Loucy (cell line): ENCODE results near the gene ATXN2.

Experiments
- CTCF ChIP-seq: fragments of 200-600 bp; sonication (generic); conservative IDR thresholded peaks from 2 replicates; pipeline ENCODE4 v1.5.1; 2014; ENCODE audit warnings: mild to moderate bottlenecking, antibody characterized with exemption, low read length
- EZH2phosphoT487 ChIP-seq: fragments of 200-600 bp; IDR thresholded peaks from 2 replicates; pipeline ENCODE4 v1.6.1; 2018; ENCODE audit warnings: antibody characterized with exemption, mild to moderate bottlenecking, moderate library complexity, borderline replicate concordance

- no peak for TF ChIP-seq CTCF
- TF ChIP-seq EZH2phosphoT487: no peak
These were observed 157.8 kb downstream of the ATXN2 start for GRCh38 chr12:111441107-111441928.
